ENCODE results near the gene KRTAP10-4.

GRCh38 chr21:44593598-44594405 is 20.3 kb downstream of the KRTAP10-4 start:
- TF ChIP-seq, protein P1, sequence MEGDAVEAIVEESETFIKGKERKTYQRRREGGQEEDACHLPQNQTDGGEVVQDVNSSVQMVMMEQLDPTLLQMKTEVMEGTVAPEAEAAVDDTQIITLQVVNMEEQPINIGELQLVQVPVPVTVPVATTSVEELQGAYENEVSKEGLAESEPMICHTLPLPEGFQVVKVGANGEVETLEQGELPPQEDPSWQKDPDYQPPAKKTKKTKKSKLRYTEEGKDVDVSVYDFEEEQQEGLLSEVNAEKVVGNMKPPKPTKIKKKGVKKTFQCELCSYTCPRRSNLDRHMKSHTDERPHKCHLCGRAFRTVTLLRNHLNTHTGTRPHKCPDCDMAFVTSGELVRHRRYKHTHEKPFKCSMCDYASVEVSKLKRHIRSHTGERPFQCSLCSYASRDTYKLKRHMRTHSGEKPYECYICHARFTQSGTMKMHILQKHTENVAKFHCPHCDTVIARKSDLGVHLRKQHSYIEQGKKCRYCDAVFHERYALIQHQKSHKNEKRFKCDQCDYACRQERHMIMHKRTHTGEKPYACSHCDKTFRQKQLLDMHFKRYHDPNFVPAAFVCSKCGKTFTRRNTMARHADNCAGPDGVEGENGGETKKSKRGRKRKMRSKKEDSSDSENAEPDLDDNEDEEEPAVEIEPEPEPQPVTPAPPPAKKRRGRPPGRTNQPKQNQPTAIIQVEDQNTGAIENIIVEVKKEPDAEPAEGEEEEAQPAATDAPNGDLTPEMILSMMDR (conservative IDR thresholded peaks at IDR 0.05; ENCODE audit: low read depth in 2 of 2) = no peak
- no peak for TF ChIP-seq POLR2AphosphoS5 (IDR thresholded peaks at IDR 0.05; ENCODE audit: low read depth)
- TF ChIP-seq, protein P2, sequence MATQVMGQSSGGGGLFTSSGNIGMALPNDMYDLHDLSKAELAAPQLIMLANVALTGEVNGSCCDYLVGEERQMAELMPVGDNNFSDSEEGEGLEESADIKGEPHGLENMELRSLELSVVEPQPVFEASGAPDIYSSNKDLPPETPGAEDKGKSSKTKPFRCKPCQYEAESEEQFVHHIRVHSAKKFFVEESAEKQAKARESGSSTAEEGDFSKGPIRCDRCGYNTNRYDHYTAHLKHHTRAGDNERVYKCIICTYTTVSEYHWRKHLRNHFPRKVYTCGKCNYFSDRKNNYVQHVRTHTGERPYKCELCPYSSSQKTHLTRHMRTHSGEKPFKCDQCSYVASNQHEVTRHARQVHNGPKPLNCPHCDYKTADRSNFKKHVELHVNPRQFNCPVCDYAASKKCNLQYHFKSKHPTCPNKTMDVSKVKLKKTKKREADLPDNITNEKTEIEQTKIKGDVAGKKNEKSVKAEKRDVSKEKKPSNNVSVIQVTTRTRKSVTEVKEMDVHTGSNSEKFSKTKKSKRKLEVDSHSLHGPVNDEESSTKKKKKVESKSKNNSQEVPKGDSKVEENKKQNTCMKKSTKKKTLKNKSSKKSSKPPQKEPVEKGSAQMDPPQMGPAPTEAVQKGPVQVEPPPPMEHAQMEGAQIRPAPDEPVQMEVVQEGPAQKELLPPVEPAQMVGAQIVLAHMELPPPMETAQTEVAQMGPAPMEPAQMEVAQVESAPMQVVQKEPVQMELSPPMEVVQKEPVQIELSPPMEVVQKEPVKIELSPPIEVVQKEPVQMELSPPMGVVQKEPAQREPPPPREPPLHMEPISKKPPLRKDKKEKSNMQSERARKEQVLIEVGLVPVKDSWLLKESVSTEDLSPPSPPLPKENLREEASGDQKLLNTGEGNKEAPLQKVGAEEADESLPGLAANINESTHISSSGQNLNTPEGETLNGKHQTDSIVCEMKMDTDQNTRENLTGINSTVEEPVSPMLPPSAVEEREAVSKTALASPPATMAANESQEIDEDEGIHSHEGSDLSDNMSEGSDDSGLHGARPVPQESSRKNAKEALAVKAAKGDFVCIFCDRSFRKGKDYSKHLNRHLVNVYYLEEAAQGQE (IDR thresholded peaks at IDR 0.05; ENCODE audit: unreplicated experiment) = no peak
- TF ChIP-seq EZH2 (IDR thresholded peaks at IDR 0.05; ENCODE audit: low read depth, unreplicated experiment) = no peak
- TF ChIP-seq EZH2phosphoT487 (IDR thresholded peaks at IDR 0.05; ENCODE audit: unreplicated experiment) = no peak

Measured in GM23338 (cell line).